AG20443 (cell line): ENCODE results near the gene ZBBX.

Experiments used
- DNase-seq: peaks from one replicate; pipeline ENCODE4 v3.0.0; 2012; ENCODE audit warnings: low spot score, mixed read lengths

ZBBX gene

GRCh38 chr3:167306319-167306718, 73.8 kb downstream of the ZBBX start:
- no peak for DNase-seq

GRCh38 chr3:167305340-167305890, 74.7 kb downstream of the ZBBX start:
- no peak for DNase-seq

GRCh38 chr3:167304077-167304476, 76.0 kb downstream of the ZBBX start:
- no peak for DNase-seq

GRCh38 chr3:167302678-167303077, 77.4 kb downstream of the ZBBX start:
- DNase-seq = no peak

GRCh38 chr3:167300207-167300606, 79.9 kb downstream of the ZBBX start:
- no peak for DNase-seq

GRCh38 chr3:167289435-167289834, 90.7 kb downstream of the ZBBX start:
- no peak for DNase-seq

- no peak for DNase-seq
These were observed 91.4 kb downstream of the ZBBX start for GRCh38 chr3:167288737-167289136.

GRCh38 chr3:167287308-167287707, 92.8 kb downstream of the ZBBX start:
- DNase-seq = no peak

- no peak for DNase-seq
These were observed 105.8 kb downstream of the ZBBX start for GRCh38 chr3:167274141-167274874.

GRCh38 chr3:167253037-167253436, 127.1 kb downstream of the ZBBX start:
- no peak for DNase-seq

GRCh38 chr3:167251678-167252077, 128.4 kb downstream of the ZBBX start:
- DNase-seq = no peak

- no peak for DNase-seq
These were observed 133.8 kb downstream of the ZBBX start for GRCh38 chr3:167246252-167246651.

- DNase-seq = no peak
These were observed 138.8 kb downstream of the ZBBX start for GRCh38 chr3:167241048-167241845.

- peak; percentile 36 for DNase-seq
These were observed 152.0 kb downstream of the ZBBX start for GRCh38 chr3:167228135-167228534.

- no peak for DNase-seq
These were observed 154.3 kb downstream of the ZBBX start for GRCh38 chr3:167225821-167226220.

GRCh38 chr3:167209011-167209410, 171.1 kb downstream of the ZBBX start:
- DNase-seq = no peak

GRCh38 chr3:167203062-167203461, 177.0 kb downstream of the ZBBX start:
- DNase-seq = no peak

- DNase-seq = no peak
These were observed 181.0 kb downstream of the ZBBX start for GRCh38 chr3:167198949-167199600.
